ENCODE results near the gene P2RX5.
"Not testable (repeated sequence)": the region's sequence is repeated elsewhere in the genome, so short reads cannot be mapped to it uniquely, and the experiment has no call there.

P2RX5 gene

GRCh38 chr17:3695723-3696411 lies at the start of gene P2RX5:
Gene P2RX5, minus strand, starts transcription at chr17:3696155. Its CDS starts 150 bp downstream, at chr17:3696005.
- DNase-seq (ENCODE audit: low read depth in 2 of 2): no peak

GRCh38 chr17:3745071-3745470 lies 49.1 kb upstream of the P2RX5 start:
- no peak for DNase-seq (ENCODE audit: low read depth in 2 of 2)

GRCh38 chr17:3744014-3744413 lies 48.1 kb upstream of the P2RX5 start:
- DNase-seq (ENCODE audit: low read depth in 2 of 2): no peak

- DNase-seq (ENCODE audit: low read depth in 2 of 2): no peak
These were observed 44.7 kb upstream of the P2RX5 start for GRCh38 chr17:3740611-3741073.

GRCh38 chr17:3739422-3740124 lies 43.6 kb upstream of the P2RX5 start:
- no peak for DNase-seq (ENCODE audit: low read depth in 2 of 2)

GRCh38 chr17:3738562-3739295 lies 42.8 kb upstream of the P2RX5 start:
- peak in 1 of 2 donors; percentile 42 for DNase-seq (ENCODE audit: low read depth in 2 of 2)

GRCh38 chr17:3735515-3735914 lies 39.6 kb upstream of the P2RX5 start:
- no peak for DNase-seq (ENCODE audit: low read depth in 2 of 2)

- not testable (repeated sequence) for DNase-seq (ENCODE audit: low read depth in 2 of 2)
These were observed 38.9 kb upstream of the P2RX5 start for GRCh38 chr17:3734911-3735276.

GRCh38 chr17:3732210-3732621 lies 36.3 kb upstream of the P2RX5 start:
- no peak for DNase-seq (ENCODE audit: low read depth in 2 of 2)

- DNase-seq (ENCODE audit: low read depth in 2 of 2): no peak
These were observed 35.0 kb upstream of the P2RX5 start for GRCh38 chr17:3730881-3731429.

- no peak for DNase-seq (ENCODE audit: low read depth in 2 of 2)
These were observed 33.9 kb upstream of the P2RX5 start for GRCh38 chr17:3729881-3730280.

GRCh38 chr17:3728099-3728498 lies 32.1 kb upstream of the P2RX5 start:
- not testable (repeated sequence) for DNase-seq (ENCODE audit: low read depth in 2 of 2)

- no peak for DNase-seq (ENCODE audit: low read depth in 2 of 2)
These were observed 31.1 kb upstream of the P2RX5 start for GRCh38 chr17:3727041-3727440.

- no peak for DNase-seq (ENCODE audit: low read depth in 2 of 2)
These were observed 28.6 kb upstream of the P2RX5 start for GRCh38 chr17:3724378-3725077.

GRCh38 chr17:3723556-3724377 lies 27.8 kb upstream of the P2RX5 start, which contains the start of gene HASPIN:
Gene HASPIN, plus strand, starts transcription at chr17:3723903. Its CDS starts 33 bp downstream, at chr17:3723936.
- peak; percentile 86 to 87 for DNase-seq (ENCODE audit: low read depth in 2 of 2)

GRCh38 chr17:3723188-3723555 lies 27.2 kb upstream of the P2RX5 start:
- no peak for DNase-seq (ENCODE audit: low read depth in 2 of 2)

- no peak for DNase-seq (ENCODE audit: low read depth in 2 of 2)
These were observed 26.8 kb upstream of the P2RX5 start for GRCh38 chr17:3722716-3723115.

GRCh38 chr17:3719265-3719664 lies 23.3 kb upstream of the P2RX5 start:
- no peak for DNase-seq (ENCODE audit: low read depth in 2 of 2)

- no peak for DNase-seq (ENCODE audit: low read depth in 2 of 2)
These were observed 22.2 kb upstream of the P2RX5 start for GRCh38 chr17:3718201-3718600.

- DNase-seq (ENCODE audit: low read depth in 2 of 2): no peak
These were observed 19.3 kb upstream of the P2RX5 start for GRCh38 chr17:3715296-3715695.
